Panc1 (cell line): ENCODE data around the gene TRIM31. TPM values are rescaled to one million over a fixed set of nuclear protein-coding genes. Genes with fewer than 3 reads are reported as not detected.

Experiments used
- ATAC-seq: fragments of 200-7000 bp; cut with Tn5 transposase; 2 replicates; pipeline ENCODE4 v1.9.1; 2020; ENCODE audit warnings: mild to moderate bottlenecking, moderate library complexity
- BruUV-seq: library from RNA; stranded (reverse); fragments of 400-500 nt; replicated peaks from 2 replicates; lab custom pipeline; 2021; lab: Mats Ljungman, UMichigan
- CTCF ChIA-PET: fragments of 300-600 bp; sonication (Branson Sonifier 250); formaldehyde crosslinking; loops from one replicate; lab custom pipeline; 2022; ENCODE audit warnings: antibody characterized with exemption; lab: Charles Lee
- POLR2A ChIA-PET: fragments of 300-600 bp; sonication (Branson Sonifier 250); formaldehyde crosslinking; loops from one replicate; lab custom pipeline; 2022; ENCODE audit warnings: antibody characterized with exemption; lab: Charles Lee
- DNase-seq: peaks from one replicate; pipeline ENCODE4 v3.0.0-alpha.2; 2010; ENCODE audit warnings: low read depth, low spot score
- H3K27ac ChIP-seq: 2 replicates; pipeline ENCODE4 v1.5.1; 2011; ENCODE audit warnings: mild to moderate bottlenecking, low read length, inconsistent platforms
- H3K27me3 ChIP-seq: fragments of 200-500 bp; sonication (Bioruptor generic); 2 replicates; pipeline ENCODE4 v1.6.0; 2014; ENCODE audit warnings: low read length, inconsistent platforms; ENCODE audit not compliant: control insufficient read depth, insufficient read depth
- H3K36me3 ChIP-seq: fragments of 200-500 bp; sonication (Bioruptor generic); 2 replicates; pipeline ENCODE4 v1.5.1; 2014; ENCODE audit warnings: inconsistent platforms, mild to moderate bottlenecking, low read length, moderate library complexity; ENCODE audit not compliant: control insufficient read depth, insufficient read depth
- H3K4me1 ChIP-seq: 2 replicates; pipeline ENCODE4 v1.5.1; 2011; ENCODE audit warnings: inconsistent platforms, mild to moderate bottlenecking, low read length, moderate library complexity; ENCODE audit not compliant: control insufficient read depth, insufficient read depth
- H3K4me3 ChIP-seq, 2 experiments: 2 replicates each; pipeline ENCODE4 v1.5.1; 2011 to 2012; ENCODE audit warnings: low read depth in 2 of 2, low read length in 2 of 2, mild to moderate bottlenecking in 2 of 2, inconsistent platforms in 1 of 2, moderate library complexity in 1 of 2
- H3K9me3 ChIP-seq: fragments of 200-500 bp; sonication (Bioruptor generic); 2 replicates; pipeline ENCODE4 v1.5.1; 2014; ENCODE audit warnings: low read depth, mild to moderate bottlenecking, inconsistent platforms, low read length, moderate library complexity; ENCODE audit not compliant: control insufficient read depth, insufficient read depth
- CTCF ChIP-seq: fragments of 450-650 bp; IDR thresholded peaks from 2 replicates; pipeline ENCODE4 v1.5.1; 2017; ENCODE audit warnings: mild to moderate bottlenecking
- POLR2AphosphoS5 ChIP-seq: IDR thresholded peaks from 2 replicates; pipeline ENCODE4 v1.6.1; 2012; ENCODE audit warnings: mild to moderate bottlenecking, low read depth, low read length, moderate library complexity
- REST ChIP-seq, 2 experiments: IDR thresholded peaks; 2 replicates each; pipeline ENCODE4 v1.6.1; 2011 to 2012; ENCODE audit warnings: low read depth in 2 of 2, control low read depth in 1 of 2, low read length in 1 of 2, mild to moderate bottlenecking in 1 of 2, moderate library complexity in 1 of 2; ENCODE audit not compliant: insufficient read depth in 1 of 2
- SIN3A ChIP-seq: IDR thresholded peaks from 2 replicates; pipeline ENCODE4 v1.6.1; 2012; ENCODE audit warnings: low read depth, mild to moderate bottlenecking, low read length, moderate library complexity, borderline replicate concordance; ENCODE audit not compliant: insufficient read depth
- TCF7L2 ChIP-seq: IDR thresholded peaks from 2 replicates; pipeline ENCODE4 v1.6.1; 2011; ENCODE audit warnings: mild to moderate bottlenecking, low read depth, low read length, inconsistent platforms
- in situ Hi-C: cut with HindIII; loops from 2 replicates; pipeline ENCODE4 v1.10.0; 2016; ENCODE audit warnings: low sequenced_read_pairs, low pct_unique_long_range_greater_than_20kb
- intact Hi-C: fragments of 100-400 bp; cut with micrococcal nuclease; formaldehyde crosslinking; loops from one replicate; pipeline ENCODE4 v1.10.0; 2022; ENCODE audit not compliant: unreplicated experiment
- total RNA-seq: library from RNA; stranded (reverse); gene quantifications from one replicate; pipeline ENCODE4 v1.2.1, GENCODE V29; 2021; ENCODE audit not compliant: unreplicated experiment

TRIM31 gene
- total RNA-seq, 1 experiment from 2014 or later = not detected

DNA sequence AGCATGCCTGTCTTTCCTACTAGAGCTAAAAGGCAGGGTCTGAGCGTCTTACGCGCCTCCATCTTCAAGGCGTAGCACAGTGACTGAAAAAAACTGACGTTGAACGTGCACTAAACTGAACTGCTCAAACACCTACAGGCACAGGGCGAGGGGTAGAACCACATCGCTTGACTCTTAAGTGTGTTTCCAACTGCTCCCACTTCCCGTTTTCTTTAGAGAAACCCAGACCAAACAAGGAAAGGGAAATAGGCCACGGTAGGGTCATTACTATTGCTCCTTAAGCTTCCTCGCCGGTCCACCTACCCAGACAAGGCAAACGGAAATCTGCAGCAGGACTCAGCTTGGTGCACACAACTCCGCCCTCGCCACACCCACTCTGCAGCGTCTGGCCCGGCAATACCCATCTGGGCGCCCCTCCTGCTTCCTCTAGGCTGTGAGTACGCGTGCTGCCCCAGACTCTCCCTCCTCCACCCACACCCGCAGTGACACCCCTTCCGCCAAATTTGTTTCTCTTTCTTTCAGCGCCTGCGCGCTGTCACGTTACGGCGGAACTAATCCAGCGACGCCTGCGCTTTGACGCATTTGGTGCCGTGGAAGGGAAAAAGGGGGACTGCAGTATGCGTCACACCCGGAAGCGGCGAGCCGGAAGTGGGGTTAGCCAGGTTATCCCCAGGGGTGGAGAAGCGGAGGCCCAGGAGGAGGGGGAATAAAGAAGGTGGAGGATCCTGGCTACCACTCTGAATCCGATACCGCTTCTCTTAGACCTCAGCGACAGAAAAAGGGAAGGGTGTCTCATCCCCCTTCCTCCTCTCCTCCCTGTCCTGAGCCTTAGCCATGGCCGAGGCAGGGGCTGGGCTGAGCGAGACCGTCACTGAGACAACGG, 46.1 kb downstream of the TRIM31 start, which contains the start of gene PPP1R11:
PPP1R11 (plus strand) TSS at position 622 of the 883 bp plus-strand sequence; CDS start at position 835, 213 bp downstream.
- H3K9me3 ChIP-seq = no peaks in the 10 kb centered on the region
- intact Hi-C loops = no loop called here
- H3K36me3 ChIP-seq = peaks cover 6% of the 10 kb centered on the region; the same call in 1 of the 2 replicates
- TF ChIP-seq POLR2AphosphoS5 = peak; percentile 93
- TF ChIP-seq SIN3A = peak; percentile 65; the same call in 1 of the 2 replicates
- peak; percentile 86 for TF ChIP-seq TCF7L2
- TF ChIP-seq CTCF = no peak
- H3K27ac ChIP-seq = peak within 1 kb of the TSS; percentile 99
- no peaks in the 10 kb centered on the region for H3K27me3 ChIP-seq
- peak; percentile 98 for DNase-seq
- BruUV-seq = no TSS peak
- ATAC-seq = peak; percentile 99
- in situ Hi-C loops = no loop called here
- peaks cover 16% of the 10 kb centered on the region for H3K4me1 ChIP-seq
- H3K4me3 ChIP-seq = peak within 1 kb of the TSS; percentile 87 to 97
- POLR2A ChIA-PET = interaction anchor here (0.5 kb wide), 1 partner anchor 20 kb away, joined by 8 read pairs; no protein-coding TSS in a partner anchor
- CTCF ChIA-PET = interaction anchor here (1.0 to 1.5 kb wide), 2 partner anchors 36 to 64 kb away, joined by 3 to 5 read pairs; no protein-coding TSS in a partner anchor

GRCh38 chr6:30066082-30066481, 46.8 kb downstream of the TRIM31 start:
- Histone ChIP-seq H3K36me3 (peaks cover 6% of the 10 kb centered on the region; the same call in 1 of the 2 replicates), H3K9me3 (no peaks in the 10 kb centered on the region), H3K4me1 (peaks cover 16% of the 10 kb centered on the region), H3K27me3 (no peaks in the 10 kb centered on the region), H3K27ac (peak overlapping the region; percentile 99), H3K4me3 (peak overlapping the region; percentile 87 to 97)
- TF ChIP-seq CTCF (no peak), POLR2AphosphoS5 (no peak), SIN3A (no peak), TCF7L2 (no peak), REST (IDR thresholded peaks at IDR 0.05; ENCODE audit: insufficient read depth in 1 of 2, low read depth in 2 of 2, low read length in 1 of 2) (no peak)
- CTCF ChIA-PET = interaction anchor here (1.0 to 1.5 kb wide), 2 partner anchors 37 to 65 kb away, joined by 3 to 5 read pairs; no protein-coding TSS in a partner anchor
- DNase-seq = no peak
- BruUV-seq = no TSS peak
- in situ Hi-C loops (no loop called here), intact Hi-C loops (no loop called here)
- POLR2A ChIA-PET = interaction anchor here (0.5 kb wide), 1 partner anchor 21 kb away, joined by 8 read pairs; no protein-coding TSS in a partner anchor
- no peak for ATAC-seq
